ENCODE data around the gene MCF2L2. TPM values are rescaled to one million over a fixed set of nuclear protein-coding genes. Genes with fewer than 3 reads are reported as not detected.

Gene MCF2L2
- total RNA-seq, 1 donor from 2014 or later, result 2.1 TPM

GRCh38 chr3:183272791-183273190, 155.6 kb downstream of the MCF2L2 start:
- H3K4me3 Mint-ChIP-seq, result no peak overlapping the region
- no peaks in the 10 kb centered on the region for H3K9me3 Mint-ChIP-seq
- no peaks in the 10 kb centered on the region for H3K27me3 Mint-ChIP-seq (ENCODE audit: low read depth)
- H3K4me1 Mint-ChIP-seq, result peaks cover 8% of the 10 kb centered on the region
- H3K27ac Mint-ChIP-seq (ENCODE audit: unreplicated experiment), result no peak overlapping the region
- DNase-seq (ENCODE audit: low read depth, low spot score), result no peak
- TF ChIP-seq, protein P1, sequence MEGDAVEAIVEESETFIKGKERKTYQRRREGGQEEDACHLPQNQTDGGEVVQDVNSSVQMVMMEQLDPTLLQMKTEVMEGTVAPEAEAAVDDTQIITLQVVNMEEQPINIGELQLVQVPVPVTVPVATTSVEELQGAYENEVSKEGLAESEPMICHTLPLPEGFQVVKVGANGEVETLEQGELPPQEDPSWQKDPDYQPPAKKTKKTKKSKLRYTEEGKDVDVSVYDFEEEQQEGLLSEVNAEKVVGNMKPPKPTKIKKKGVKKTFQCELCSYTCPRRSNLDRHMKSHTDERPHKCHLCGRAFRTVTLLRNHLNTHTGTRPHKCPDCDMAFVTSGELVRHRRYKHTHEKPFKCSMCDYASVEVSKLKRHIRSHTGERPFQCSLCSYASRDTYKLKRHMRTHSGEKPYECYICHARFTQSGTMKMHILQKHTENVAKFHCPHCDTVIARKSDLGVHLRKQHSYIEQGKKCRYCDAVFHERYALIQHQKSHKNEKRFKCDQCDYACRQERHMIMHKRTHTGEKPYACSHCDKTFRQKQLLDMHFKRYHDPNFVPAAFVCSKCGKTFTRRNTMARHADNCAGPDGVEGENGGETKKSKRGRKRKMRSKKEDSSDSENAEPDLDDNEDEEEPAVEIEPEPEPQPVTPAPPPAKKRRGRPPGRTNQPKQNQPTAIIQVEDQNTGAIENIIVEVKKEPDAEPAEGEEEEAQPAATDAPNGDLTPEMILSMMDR (conservative IDR thresholded peaks at IDR 0.05), result no peak
- peaks cover 5% of the 10 kb centered on the region for H3K36me3 Mint-ChIP-seq (ENCODE audit: low read depth)

DNA sequence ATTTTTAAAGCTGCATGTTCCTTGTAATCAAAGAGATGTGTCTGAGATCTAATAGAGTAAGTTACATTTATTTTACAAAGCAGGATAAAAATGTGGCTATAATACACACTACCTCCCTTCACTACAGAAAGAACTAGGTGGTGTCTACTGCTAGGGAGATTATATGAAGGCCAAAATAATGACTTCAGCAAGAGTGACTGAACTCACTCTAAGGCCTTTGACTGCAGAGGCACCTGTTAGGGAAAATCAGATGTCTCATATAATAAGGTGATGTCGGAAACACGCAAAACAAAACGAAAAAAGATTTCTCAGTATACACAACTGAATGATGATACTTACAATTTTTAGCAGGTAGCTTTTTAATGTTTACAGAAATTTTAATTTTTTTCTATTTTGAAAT, 156.3 kb downstream of the MCF2L2 start:
- H3K27ac Mint-ChIP-seq (ENCODE audit: unreplicated experiment), result no peak overlapping the region
- TF ChIP-seq, protein P1 (conservative IDR thresholded peaks at IDR 0.05), result no peak
- DNase-seq (ENCODE audit: low read depth, low spot score), result no peak
- H3K27me3 Mint-ChIP-seq (ENCODE audit: low read depth), result no peaks in the 10 kb centered on the region
- H3K36me3 Mint-ChIP-seq (ENCODE audit: low read depth), result peaks cover 5% of the 10 kb centered on the region
- no peaks in the 10 kb centered on the region for H3K9me3 Mint-ChIP-seq
- H3K4me3 Mint-ChIP-seq, result no peak overlapping the region
- peaks cover 10% of the 10 kb centered on the region for H3K4me1 Mint-ChIP-seq

DNA sequence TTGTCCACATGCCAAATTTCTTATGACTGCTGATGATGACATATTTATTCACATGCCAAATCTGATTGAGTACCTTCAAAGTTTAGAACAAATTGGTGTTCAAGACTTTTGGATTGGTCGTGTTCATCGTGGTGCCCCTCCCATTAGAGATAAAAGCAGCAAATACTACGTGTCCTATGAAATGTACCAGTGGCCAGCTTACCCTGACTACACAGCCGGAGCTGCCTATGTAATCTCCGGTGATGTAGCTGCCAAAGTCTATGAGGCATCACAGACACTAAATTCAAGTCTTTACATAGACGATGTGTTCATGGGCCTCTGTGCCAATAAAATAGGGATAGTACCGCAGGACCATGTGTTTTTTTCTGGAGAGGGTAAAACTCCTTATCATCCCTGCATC, 158.1 kb downstream of the MCF2L2 start:
- Mint-ChIP-seq H3K4me1 (peaks cover 12% of the 10 kb centered on the region), H3K27ac (ENCODE audit: unreplicated experiment) (no peak overlapping the region), H3K27me3 (ENCODE audit: low read depth) (no peaks in the 10 kb centered on the region), H3K4me3 (no peak overlapping the region), H3K9me3 (no peaks in the 10 kb centered on the region), H3K36me3 (ENCODE audit: low read depth) (peaks cover 5% of the 10 kb centered on the region)
- DNase-seq (ENCODE audit: low read depth, low spot score), result no peak
- TF ChIP-seq, protein P1 (conservative IDR thresholded peaks at IDR 0.05), result no peak

DNA sequence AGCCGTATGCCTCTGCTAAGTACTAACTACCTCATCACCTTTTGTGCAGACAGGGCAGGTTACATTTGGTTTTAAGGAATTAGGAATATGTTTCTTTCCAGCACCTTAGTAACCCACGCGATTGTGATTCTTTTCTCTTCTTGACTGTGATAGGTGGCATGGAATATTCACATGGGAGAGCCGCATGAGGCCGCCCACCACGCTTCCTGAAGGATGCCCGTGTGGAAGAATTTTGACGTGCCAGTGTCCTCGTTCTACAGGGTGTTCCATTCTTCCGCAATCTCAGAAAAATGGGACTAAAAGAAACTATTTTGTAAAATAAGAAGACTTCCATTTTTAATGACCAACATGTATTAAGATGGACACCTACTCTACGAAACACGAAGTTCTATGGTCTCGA, 159.1 kb downstream of the MCF2L2 start:
- Mint-ChIP-seq H3K4me3 (no peak overlapping the region), H3K9me3 (no peaks in the 10 kb centered on the region), H3K27me3 (ENCODE audit: low read depth) (no peaks in the 10 kb centered on the region), H3K4me1 (peaks cover 12% of the 10 kb centered on the region), H3K36me3 (ENCODE audit: low read depth) (peaks cover 5% of the 10 kb centered on the region), H3K27ac (ENCODE audit: unreplicated experiment) (no peak overlapping the region)
- DNase-seq (ENCODE audit: low read depth, low spot score), result no peak
- TF ChIP-seq, protein P1 (conservative IDR thresholded peaks at IDR 0.05), result no peak

DNA sequence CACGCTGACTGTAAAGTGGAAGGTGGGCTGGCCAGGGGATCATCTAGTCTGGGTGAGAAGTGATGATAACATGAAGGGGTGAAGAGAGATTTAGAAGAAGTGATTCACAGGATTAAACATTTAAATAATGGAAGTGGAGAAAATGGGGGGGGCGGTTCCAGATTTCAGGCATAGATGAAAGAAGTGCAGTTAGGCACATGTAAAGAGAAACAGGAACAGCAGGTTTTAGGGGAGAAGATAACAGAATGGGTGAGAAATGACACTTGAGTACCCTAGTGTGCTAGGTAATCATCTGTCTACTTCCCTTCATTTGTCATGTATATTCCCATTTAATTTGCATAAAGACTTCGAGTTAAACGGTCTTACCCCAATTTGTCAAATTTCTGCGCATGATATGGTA, 160.1 kb downstream of the MCF2L2 start:
- no peaks in the 10 kb centered on the region for H3K27me3 Mint-ChIP-seq (ENCODE audit: low read depth)
- peaks cover 12% of the 10 kb centered on the region for H3K4me1 Mint-ChIP-seq
- TF ChIP-seq, protein P1 (conservative IDR thresholded peaks at IDR 0.05), result no peak
- H3K27ac Mint-ChIP-seq (ENCODE audit: unreplicated experiment), result peak overlapping the region; percentile 1
- no peak for DNase-seq (ENCODE audit: low read depth, low spot score)
- H3K4me3 Mint-ChIP-seq, result no peak overlapping the region
- H3K9me3 Mint-ChIP-seq, result no peaks in the 10 kb centered on the region
- H3K36me3 Mint-ChIP-seq (ENCODE audit: low read depth), result peaks cover 5% of the 10 kb centered on the region

DNA sequence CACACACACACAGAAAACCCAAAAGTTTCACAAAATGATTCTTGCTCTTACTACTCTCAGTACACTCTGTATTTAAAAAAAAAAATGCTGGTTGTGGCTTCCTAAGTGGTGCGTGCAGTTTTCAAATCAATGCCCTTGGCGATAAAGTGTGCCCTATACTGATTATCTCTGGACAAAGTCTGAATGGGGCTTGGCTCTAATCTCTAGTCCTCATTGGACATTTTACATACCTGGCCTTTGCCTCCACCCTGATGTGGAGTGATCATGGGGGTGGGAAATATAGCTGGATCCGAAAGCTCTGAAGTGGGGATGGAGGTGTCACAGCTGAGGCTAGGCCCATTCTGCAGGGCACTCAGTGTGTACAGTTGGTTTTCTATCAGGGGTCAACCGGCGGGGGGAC, 161.3 kb downstream of the MCF2L2 start:
- no peaks in the 10 kb centered on the region for H3K9me3 Mint-ChIP-seq
- TF ChIP-seq, protein P1 (conservative IDR thresholded peaks at IDR 0.05), result no peak
- no peak overlapping the region for H3K4me3 Mint-ChIP-seq
- H3K27ac Mint-ChIP-seq (ENCODE audit: unreplicated experiment), result no peak overlapping the region
- H3K27me3 Mint-ChIP-seq (ENCODE audit: low read depth), result no peaks in the 10 kb centered on the region
- H3K36me3 Mint-ChIP-seq (ENCODE audit: low read depth), result peaks cover 5% of the 10 kb centered on the region
- no peak for DNase-seq (ENCODE audit: low read depth, low spot score)
- H3K4me1 Mint-ChIP-seq, result peaks cover 12% of the 10 kb centered on the region
